Sciatic nerve (tissue), 2 donors: ENCODE data around the gene ANKHD1. TPM values are rescaled to one million over a fixed set of nuclear protein-coding genes. Genes with fewer than 3 reads are reported as not detected.
"Not testable (repeated sequence)": the region's sequence is repeated elsewhere in the genome, so short reads cannot be mapped to it uniquely, and the experiment has no call there.

ENCODE experiments used
- ATAC-seq: fragments of 200-7000 bp; cut with Tn5 transposase; one replicate; pipeline ENCODE4 v1.9.1; 2020; ENCODE audit warnings: mild to moderate bottlenecking, moderate library complexity
- DNase-seq: peaks from one replicate; pipeline ENCODE4 v3.0.0-alpha.2; 2020; ENCODE audit warnings: low spot score
- intact Hi-C: fragments of 100-400 bp; cut with DNase I; formaldehyde crosslinking; loops from one replicate; pipeline ENCODE4 v1.14.2; 2022
- total RNA-seq: library from RNA; stranded (reverse); fragmentation: NEBNext Ultra II Directional; extraction: Animal tissue kit (Norgen Biotek cat#: 25700); gene quantifications from one replicate; pipeline ENCODE4 v1.2.1, GENCODE V29; 2021
- donor health status: DM: no; HTN: no; CAD: no.
- donor health status: DM: no; HTN: no; CAD: no.

The ANKHD1 gene
- total RNA-seq, 1 donor from 2014 or later, result 144 TPM

DNA sequence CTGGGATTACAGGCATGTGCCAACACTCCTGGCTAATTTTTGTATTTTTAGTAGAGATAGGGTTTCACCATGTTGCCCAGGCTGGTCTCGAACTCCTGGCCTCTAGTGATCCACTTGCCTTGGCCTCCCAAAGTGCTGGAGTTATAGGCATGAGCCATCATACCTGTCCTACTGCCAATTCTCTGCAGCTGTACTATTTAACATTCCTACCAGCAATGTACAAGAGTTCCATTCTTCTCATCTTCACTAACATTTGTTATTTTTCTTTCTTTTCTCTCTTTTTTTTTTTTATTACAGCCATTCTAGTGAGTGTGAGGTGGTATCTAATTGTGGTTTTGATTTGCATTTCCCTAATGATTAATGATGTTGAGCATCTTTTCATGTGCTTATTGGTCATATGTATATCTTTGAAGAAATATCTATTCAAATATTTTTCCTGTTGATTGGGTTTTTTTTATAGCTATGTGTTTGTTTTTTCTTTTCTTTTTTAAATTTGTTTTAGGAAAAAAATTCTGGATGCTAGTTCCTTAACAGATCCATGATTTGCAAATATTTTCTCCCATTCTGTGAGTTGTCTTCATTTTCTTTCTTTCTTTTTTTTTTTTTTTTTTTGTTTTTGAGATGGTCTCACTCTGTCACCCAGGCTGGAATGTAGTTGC, 17.4 kb downstream of the ANKHD1 start:
- intact Hi-C loops, result loop anchor here (5.0 kb wide), 1 partner anchor 697 kb away; no protein-coding TSS in a partner anchor
- DNase-seq (no peak), ATAC-seq (no peak)

DNA sequence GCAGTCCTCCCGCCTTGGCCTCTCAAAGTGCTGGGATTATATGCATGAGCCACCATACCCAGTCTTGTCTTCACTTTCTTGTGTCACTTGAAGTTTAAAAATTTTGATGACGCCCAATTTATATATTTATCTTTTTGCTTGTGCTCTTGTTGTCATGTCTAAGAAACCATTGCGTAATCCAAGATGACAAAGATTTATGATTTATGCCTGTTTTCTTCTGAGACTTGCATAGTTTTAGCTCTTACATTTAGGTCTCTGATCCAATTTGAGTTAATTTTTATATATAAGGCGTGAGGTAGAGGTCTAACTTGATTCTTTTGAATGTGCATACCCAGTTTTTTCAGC, 18.6 kb downstream of the ANKHD1 start:
- ATAC-seq (no peak), DNase-seq (no peak)
- intact Hi-C loops, result no loop called here

DNA sequence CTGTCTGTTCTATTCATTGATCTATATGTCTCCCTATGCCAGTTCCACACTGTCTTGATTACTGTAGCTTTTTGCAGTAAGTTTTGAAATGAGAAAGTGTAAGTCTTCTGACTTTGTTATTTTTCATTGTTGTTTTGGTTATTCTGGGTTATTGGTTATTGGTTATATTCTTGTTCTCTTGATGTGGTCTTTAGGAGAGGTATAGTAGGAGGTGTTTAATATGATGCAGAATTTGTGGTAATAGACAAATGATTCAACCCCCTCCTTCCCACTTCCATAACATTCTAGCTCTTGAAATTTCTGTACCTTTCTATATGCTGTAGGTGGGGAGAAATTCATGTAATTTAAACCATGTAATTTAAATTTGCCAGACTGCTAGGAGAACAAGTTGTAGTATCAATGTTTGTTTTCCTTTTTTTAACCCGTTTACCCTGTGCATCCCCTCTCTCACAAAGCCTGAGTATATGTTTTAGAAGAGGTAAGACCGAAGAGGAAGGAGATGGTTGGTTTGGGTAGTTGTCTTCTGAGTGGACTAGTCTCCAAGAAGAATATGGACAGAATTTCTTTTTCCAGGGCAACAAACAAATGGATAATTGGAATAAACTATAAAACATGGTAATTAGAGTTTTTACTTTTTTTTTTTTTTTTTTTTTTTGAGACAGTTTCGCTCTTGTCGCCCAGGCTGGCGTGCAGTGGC, 19.2 kb downstream of the ANKHD1 start:
- ATAC-seq, result no peak
- intact Hi-C loops, result no loop called here

DNA sequence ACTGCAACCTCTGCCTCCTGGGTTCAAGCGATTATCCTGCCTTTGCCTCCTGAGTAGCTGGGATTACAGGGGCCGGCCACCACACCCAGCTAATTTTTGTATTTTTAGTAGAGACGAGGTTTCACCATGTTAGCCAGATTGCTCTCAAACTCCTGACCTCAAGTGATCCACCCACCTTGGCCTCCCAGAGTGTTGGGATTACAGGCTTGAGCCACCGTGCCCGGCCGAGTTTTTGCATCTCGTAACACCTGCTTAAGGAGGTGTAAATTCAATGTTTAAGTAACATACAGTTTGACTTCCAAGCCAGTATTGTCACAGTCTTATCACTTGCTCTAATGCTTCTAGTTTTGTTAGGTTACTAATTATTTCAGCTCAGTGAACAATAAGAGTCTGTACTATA, 19.7 kb downstream of the ANKHD1 start:
- intact Hi-C loops, DNase-seq, ATAC-seq: not testable (repeated sequence)

More for the DNA sequence above, 19.2 kb downstream of the ANKHD1 start:
- no peak for DNase-seq

DNA sequence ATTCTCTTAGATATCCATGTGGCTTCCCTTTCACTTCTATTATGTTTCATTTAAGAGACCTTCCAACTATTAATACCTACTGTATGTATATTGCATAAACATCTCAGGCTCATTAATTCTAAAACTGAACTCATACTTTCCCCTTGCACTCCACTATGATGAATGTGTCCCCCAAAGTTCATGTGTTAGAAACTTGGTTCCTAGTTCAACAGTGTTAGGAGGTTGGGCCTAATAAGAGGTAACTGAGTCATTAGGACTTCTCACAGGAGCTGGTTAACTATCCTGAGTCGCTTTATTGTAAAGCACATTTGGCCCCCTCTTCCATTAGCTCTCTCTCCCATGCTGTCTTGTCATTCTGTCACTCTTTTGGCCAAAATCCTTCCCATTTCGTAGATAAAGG, 22.0 kb downstream of the ANKHD1 start:
- ATAC-seq (no peak), DNase-seq (no peak)
- intact Hi-C loops, result no loop called here

DNA sequence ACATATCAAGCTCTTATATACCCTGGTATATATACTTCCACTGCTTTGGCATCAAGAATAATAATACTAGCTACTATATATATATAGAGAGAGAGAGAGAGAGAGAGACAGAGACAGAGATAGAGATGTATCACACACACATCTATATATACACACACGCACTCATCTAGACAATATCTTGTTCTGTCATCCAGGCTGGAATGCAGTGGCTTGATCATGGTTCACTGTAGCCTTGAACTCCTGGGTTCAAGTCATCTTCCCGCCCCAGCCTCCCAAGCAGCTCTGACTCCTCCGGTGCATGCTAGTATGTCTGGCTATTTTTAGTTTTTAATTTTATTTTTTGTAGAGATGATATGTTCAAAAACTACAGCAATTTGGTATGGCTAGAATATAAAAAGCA, 22.5 kb downstream of the ANKHD1 start:
- intact Hi-C loops, result no loop called here
- DNase-seq, result no peak
- ATAC-seq, result no peak

DNA sequence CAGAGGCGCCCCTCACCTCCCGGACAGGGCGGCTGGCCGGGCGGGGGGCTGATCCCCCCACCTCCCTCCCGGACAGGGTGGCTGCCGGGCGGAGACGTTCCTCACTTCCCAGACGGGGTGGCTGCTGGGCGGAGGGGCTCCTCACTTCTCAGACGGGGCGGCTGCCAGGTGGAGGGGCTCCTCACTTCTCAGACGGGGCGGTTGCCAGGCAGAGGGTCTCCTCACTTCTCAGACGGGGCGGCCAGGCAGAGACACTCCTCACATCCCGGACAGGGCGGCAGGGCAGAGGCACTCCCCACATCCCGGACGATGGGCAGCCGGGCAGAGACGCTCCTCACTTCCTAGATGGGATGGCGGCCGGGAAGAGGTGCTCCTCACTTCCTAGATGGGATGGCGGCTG, 26.1 kb downstream of the ANKHD1 start:
- ATAC-seq, DNase-seq, intact Hi-C loops: not testable (repeated sequence)

DNA sequence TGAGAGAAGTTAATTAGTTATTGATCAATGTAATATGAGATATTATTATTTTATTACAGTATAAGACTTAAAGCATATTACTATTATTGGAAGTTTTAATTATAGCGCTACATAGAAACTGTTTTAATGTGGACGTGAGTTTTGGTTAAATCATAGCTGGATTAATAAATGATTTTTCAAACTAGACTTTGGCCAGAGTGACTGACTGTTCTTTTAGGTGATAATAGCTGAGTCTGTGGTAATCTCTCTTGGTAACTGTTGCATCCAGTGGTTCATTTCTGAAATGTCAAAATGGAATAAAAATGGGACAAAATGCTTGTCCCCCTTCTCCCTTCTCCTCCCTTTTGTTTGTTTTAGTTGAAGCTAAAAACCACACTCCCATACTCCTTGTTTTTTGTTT, 28.1 kb downstream of the ANKHD1 start:
- ATAC-seq (no peak), DNase-seq (no peak)
- intact Hi-C loops, result no loop called here

DNA sequence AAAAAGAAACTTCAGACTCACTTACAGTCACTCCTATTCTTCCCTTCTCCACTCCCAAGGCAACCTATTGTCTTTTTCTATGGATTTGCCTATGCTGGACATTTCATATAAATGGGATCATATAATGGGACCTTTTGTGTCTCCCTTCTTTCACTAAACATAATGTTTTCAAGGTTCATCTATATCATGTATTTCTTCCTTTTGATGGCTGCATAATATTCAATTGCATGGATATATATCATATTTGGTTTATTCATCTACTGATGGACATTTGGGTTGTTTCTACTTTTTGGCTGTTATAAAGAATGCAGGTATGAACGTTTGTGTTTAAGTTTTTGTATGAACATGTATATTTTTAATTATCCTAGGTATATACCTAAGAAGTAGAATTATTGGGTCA, 30.6 kb downstream of the ANKHD1 start:
- intact Hi-C loops, result no loop called here
- ATAC-seq, result no peak
- DNase-seq, result no peak

DNA sequence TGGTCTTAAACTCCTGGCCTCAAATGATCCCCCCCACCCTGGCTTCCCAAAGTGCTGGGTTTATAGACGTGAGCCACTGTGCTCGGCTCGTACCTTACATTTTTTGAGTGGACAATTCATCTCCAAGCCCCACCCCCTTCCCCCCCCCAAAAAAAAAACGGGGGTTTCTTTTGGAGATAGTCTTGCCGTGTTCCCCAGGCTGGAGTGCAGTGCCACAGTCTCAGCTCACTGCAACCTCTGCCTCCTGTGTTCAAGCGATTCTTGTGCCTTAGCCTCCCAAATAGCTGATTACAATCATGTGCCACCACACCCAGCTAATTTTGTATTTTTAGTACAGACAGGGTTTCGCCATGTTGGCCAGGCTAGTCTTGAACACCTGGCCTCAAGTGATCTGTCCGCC, 31.3 kb downstream of the ANKHD1 start:
- DNase-seq, result no peak
- no peak for ATAC-seq
- intact Hi-C loops, result no loop called here

DNA sequence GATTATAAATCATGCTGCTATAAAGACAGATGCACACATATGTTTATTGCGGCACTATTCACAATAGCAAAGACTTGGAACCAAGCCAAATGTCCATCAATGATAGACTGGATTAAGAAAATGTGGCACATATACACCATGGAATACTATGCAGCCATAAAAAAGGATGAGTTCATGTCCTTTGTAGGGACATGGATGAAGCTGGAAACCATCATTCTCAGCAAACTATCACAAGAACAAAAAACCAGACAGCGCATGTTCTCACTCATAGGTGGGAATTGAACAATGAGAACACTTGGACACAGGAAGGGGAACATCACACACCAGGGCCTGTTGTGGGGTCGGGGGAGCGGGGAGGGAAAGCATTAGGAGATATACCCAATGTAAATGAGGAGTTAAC, 55.7 kb downstream of the ANKHD1 start:
- intact Hi-C loops, DNase-seq, ATAC-seq: not testable (repeated sequence)

DNA sequence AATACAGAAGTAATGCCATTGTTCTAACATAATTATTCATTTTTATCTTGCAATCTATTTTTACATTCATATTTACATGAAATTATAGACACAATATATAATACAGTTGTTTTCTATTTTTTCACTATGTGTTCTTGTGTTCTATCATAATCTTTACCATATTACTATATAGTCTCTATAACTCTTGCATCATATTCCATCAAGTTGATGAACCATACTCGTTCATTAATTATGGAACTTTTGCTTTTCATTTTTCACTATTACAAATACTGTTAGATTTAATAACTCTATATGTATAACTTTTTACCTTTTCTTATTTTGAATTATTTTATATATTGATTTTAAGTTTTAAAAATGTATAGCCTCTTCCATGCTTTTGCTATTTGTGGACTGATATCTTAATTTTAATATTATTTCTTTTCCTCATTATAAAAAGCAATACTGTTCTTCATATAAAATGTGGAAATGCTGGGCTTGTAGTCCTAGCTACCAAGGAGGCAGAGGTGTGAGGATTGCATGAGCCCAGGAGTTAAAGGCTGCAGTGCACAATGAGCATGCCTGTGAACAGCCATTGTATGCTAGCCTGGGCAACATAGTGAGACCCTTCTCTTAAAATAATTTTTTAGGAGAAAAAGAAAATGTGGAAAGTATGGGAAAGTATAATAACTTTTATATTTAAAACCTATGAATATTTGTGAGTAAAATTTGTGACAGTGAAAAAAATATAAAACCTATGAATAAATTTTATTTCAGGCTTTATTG, 65.5 kb downstream of the ANKHD1 start:
- intact Hi-C loops, result no loop called here
- ATAC-seq, result no peak

DNA sequence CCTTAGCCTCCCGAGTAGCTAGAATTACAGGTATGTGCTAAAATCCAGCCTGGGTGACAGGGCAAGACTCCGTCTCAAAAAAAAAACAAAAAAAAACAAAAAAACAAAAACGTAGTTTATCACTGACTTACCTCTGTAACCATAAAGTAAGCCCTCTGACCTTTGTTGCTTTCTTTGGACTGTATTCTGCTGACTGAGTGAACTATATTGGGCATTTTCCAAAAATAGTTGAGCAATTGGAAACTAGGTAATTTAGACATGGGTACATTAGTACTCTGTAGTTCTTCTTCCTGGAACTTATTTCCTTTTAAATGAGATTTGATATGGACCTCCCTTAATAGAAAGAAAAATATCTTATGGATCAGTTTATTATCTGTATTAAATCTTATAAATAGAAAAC, 66.6 kb downstream of the ANKHD1 start:
- peak; percentile 88 for ATAC-seq
- intact Hi-C loops, result no loop called here
- no peak for DNase-seq

More for the DNA sequence above, 65.5 kb downstream of the ANKHD1 start:
- no peak for DNase-seq

DNA sequence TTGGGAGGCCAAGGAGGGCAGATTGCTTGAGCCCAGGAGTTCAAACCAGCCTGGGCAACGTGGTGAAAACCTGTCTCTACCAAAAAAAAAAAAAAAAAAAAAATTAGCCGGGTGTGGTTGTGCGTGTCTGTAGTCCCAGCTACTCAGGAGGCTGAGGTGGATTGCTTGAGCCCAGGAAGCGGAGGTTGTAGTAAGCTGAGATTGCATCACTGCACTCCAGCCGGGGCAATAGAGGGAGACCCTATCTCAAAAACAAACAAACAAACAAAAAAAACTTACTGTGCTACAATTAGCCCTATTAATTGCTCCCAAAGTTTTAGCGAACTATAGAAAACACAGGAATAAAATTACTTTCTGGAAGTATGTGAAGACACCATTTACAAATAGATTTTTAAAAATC, 67.6 kb downstream of the ANKHD1 start:
- DNase-seq (no peak), ATAC-seq (no peak)
- intact Hi-C loops, result no loop called here

DNA sequence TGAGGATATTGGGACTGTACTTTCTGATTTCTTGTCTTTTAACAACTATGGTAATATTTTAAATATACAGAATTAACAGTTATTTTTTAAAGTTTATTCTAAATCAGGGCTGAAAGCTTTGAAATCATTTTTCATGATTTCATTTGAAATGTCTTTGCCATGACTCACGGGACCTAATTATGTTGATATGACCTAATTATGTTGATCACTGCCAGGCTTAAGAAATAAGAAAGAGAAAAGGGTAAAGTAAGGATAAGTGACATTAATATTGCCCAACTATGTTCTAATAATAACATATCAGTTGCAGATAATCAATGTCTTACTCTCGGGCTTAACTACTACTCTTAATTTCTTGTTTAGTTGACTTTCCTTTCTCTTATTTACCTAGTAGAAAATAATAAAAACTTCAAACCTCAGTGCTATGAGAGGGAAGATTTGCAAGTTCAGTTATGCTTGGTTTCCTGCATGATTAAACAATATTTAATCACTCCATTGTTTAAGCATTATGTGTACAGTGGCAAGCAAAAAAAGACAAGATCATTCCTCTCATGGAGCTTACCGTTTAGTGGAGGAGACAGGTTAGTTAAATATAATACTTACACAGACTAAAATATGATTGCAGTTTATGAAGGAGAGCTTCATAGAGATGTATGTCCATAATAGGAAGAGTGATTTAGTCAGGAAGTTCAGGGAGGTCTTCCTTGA, 78.8 kb downstream of the ANKHD1 start:
- DNase-seq, result no peak
- ATAC-seq, result no peak
- intact Hi-C loops, result no loop called here

DNA sequence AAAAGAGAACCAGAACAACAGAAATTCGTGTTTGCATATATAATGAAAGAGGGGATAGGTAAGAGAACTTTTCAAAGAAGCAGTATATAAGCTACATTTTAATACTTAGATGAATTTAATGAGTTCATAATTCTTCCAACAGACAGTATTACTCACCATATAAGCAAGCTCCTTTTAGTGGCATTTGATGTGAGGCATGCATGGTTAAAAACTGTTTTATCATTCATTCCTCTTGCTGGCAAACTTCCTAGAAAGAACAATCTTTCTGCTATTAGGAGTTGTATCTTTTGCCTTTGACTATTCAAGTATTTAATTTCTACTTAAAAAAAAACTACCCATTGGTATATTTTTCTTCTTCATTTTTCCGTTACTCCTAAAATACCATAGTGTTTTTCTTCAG, 80.1 kb downstream of the ANKHD1 start:
- DNase-seq (no peak), ATAC-seq (no peak)
- intact Hi-C loops, result no loop called here

DNA sequence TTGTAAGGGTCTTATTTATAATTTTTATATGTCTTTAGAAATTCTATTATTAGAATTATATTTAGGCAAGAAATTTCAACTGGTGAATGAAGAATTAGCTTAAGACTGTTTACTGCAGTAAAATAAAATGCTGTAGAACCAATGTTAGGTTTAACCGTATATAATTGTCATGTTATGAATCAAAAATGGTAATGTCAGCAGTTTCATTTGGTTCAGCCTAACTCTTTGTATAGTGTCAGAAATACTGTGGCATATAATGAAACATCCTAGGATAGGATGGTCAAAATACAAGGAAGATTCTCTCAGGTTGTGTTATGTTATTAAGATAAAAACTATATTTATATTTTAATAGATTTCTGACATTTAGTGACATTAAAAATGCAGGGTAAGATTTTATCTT, 81.4 kb downstream of the ANKHD1 start:
- ATAC-seq, result no peak

DNA sequence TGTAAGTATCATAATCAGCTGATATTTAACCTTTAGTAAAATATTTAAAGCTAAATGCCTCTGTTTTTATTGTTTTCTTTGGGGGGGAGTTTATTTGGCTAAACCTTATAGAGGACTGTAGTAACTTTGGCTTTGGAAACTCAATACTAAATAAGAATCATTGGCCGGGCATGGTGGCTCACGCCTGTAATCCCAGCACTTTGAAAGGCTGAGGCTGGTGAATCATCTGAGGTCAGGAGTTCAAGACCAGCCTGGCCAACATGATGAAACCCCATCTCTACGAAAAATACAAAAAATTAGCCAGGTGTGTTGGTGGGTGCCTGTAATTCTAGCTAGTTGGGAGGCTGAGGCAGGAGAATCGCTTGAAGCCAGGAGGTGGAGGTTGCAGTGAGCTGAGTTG, 86.5 kb downstream of the ANKHD1 start:
- DNase-seq, intact Hi-C loops, ATAC-seq: not testable (repeated sequence)

More for the DNA sequence above, 81.4 kb downstream of the ANKHD1 start:
- intact Hi-C loops, result no loop called here
- no peak for DNase-seq

DNA sequence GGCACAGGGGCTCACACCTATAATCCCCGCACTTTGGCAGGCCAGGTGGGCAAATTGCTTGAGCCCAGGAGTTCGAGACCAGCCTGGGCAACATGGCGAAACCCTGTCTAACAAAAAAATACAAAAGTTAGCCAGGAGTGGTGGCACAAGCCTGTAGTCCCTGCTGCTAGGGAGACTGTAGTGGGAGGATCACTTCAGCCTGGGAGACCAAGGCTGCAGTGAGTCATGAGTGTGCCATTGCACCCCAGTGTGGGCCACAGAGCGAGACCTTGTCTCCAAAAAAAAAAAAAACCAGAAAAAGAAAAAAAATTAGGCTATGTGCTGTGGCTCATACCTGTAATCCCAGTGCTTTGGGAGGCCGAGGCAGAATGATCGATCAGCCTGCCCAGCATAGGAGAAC, 87.3 kb downstream of the ANKHD1 start:
- intact Hi-C loops, result no loop called here
- DNase-seq, result no peak

More for the DNA sequence above, 87.3 kb downstream of the ANKHD1 start:
- ATAC-seq, result no peak
